H1 (cell line): Measurements from ENCODE around the gene STX2. TPM values are rescaled to one million over a fixed set of nuclear protein-coding genes. Genes with fewer than 3 reads are reported as not detected.

Experiments used
- BACH1 ChIP-seq: IDR thresholded peaks from 2 replicates; pipeline ENCODE4 v1.6.1; 2012; ENCODE audit warnings: low read length, improper control_type of control experiment
- CBX5 ChIP-seq: fragments of 300-800, 300-1000 bp; sonication (generic); IDR thresholded peaks from 2 replicates; pipeline ENCODE4 v1.7.1; 2016; ENCODE audit warnings: antibody characterized with exemption, low read length, low read depth
- CEBPB ChIP-seq: IDR thresholded peaks from 2 replicates; pipeline ENCODE4 v1.6.1; 2012; ENCODE audit warnings: low read depth, low read length
- CHD2 ChIP-seq: IDR thresholded peaks from 2 replicates; pipeline ENCODE4 v1.6.1; 2012; ENCODE audit warnings: low read length, improper control_type of control experiment
- CTCF ChIP-seq, 3 experiments: IDR thresholded peaks; 1 replicate in 2 of 3; 2 replicates in 1 of 3; pipeline versions ENCODE4 v1.5.1 to v1.6.1; 2011; ENCODE audit warnings: low read length in 3 of 3, mild to moderate bottlenecking in 3 of 3, inconsistent platforms in 2 of 3, low read depth in 1 of 3, moderate library complexity in 1 of 3; ENCODE audit not compliant: insufficient read depth in 1 of 3; ENCODE audit errors: control extremely low read depth in 1 of 3
- E2F6 ChIP-seq: IDR thresholded peaks from 2 replicates; pipeline ENCODE4 v1.6.1; 2012; ENCODE audit warnings: inconsistent platforms
- GABPA ChIP-seq: IDR thresholded peaks from 2 replicates; pipeline ENCODE4 v1.6.1; 2011; ENCODE audit warnings: mild to moderate bottlenecking, low read length, moderate library complexity, borderline replicate concordance; ENCODE audit not compliant: insufficient read depth
- HDAC2 ChIP-seq, 2 experiments: fragments of 300-600 bp in 1 of 2; sonication (generic) in 1 of 2; IDR thresholded peaks; 2 replicates each; pipeline ENCODE4 v1.6.1; 2011 to 2012; ENCODE audit warnings: low read depth in 2 of 2, low read length in 2 of 2, mild to moderate bottlenecking in 2 of 2, moderate library complexity in 2 of 2, borderline replicate concordance in 1 of 2, inconsistent platforms in 1 of 2
- JUN ChIP-seq: IDR thresholded peaks from 2 replicates; pipeline ENCODE4 v1.6.1; 2011; ENCODE audit warnings: low read depth, mild to moderate bottlenecking, improper control_type of control experiment, low read length
- KDM1A ChIP-seq: fragments of 200-600, 300-600 bp; sonication (generic); IDR thresholded peaks from 2 replicates; pipeline ENCODE4 v1.7.1; 2016; ENCODE audit warnings: mild to moderate bottlenecking, low read length, borderline replicate concordance
- KDM5A ChIP-seq: fragments of 200-600 bp; IDR thresholded peaks from 2 replicates; pipeline ENCODE4 v1.7.1; 2012; ENCODE audit warnings: mild to moderate bottlenecking, low read length, inconsistent platforms, mixed read lengths
- MAFK ChIP-seq: IDR thresholded peaks from 2 replicates; pipeline ENCODE4 v1.6.1; 2012; ENCODE audit warnings: low read depth, mild to moderate bottlenecking, improper control_type of control experiment, low read length
- PHF8 ChIP-seq: fragments of 200-600 bp; sonication (generic); conservative IDR thresholded peaks from 2 replicates; pipeline ENCODE4 v1.7.1; 2012; ENCODE audit warnings: low read depth, mild to moderate bottlenecking, inconsistent platforms, low read length, moderate library complexity
- POLR2AphosphoS5 ChIP-seq: IDR thresholded peaks from 2 replicates; pipeline ENCODE4 v1.6.1; 2011; ENCODE audit warnings: low read depth, low read length
- RBBP5 ChIP-seq: IDR thresholded peaks from 2 replicates; pipeline ENCODE4 v1.7.1; 2012; ENCODE audit warnings: low read depth, mild to moderate bottlenecking, inconsistent platforms, low read length, moderate library complexity, borderline replicate concordance
- RNF2 ChIP-seq: fragments of 200-900, 300-1000 bp; sonication (generic); IDR thresholded peaks from 2 replicates; pipeline ENCODE4 v1.7.1; 2016; ENCODE audit warnings: borderline replicate concordance, low read depth, mild to moderate bottlenecking, antibody characterized with exemption, low read length; ENCODE audit not compliant: poor library complexity, severe bottlenecking; ENCODE audit errors: missing control alignments
- RXRA ChIP-seq: IDR thresholded peaks from 2 replicates; pipeline ENCODE4 v1.6.1; 2011; ENCODE audit warnings: low read depth, mild to moderate bottlenecking, low read length, moderate library complexity; ENCODE audit not compliant: insufficient read depth
- SIRT6 ChIP-seq: IDR thresholded peaks from one replicate; pipeline ENCODE4 v1.7.1; 2012; ENCODE audit warnings: low read length, inconsistent platforms
- TBP ChIP-seq: IDR thresholded peaks from 2 replicates; pipeline ENCODE4 v1.6.1; 2011; ENCODE audit warnings: low read depth, low read length, improper control_type of control experiment
- polyA plus RNA-seq, 7 experiments: library from polyadenylated mRNA; depleted of rRNA in 3 of 7; stranded (reverse) in 5 of 7; unstranded in 2 of 7; fragments of >200 nt in 5 of 7; fragments of 200-250 nt in 2 of 7; gene quantifications; 1 replicate in 5 of 7; 2 replicates in 1 of 7; 4 replicates in 1 of 7; pipeline versions ENCODE4 v1.2.1 to v1.2.3, GENCODE V29; 2011 to 2013; ENCODE audit warnings: missing spikeins in 2 of 7, mixed read lengths in 2 of 7
- total RNA-seq: library from RNA; stranded (reverse); fragmentation: NEBNext Ultra II Directional; extraction: Animal tissue kit (Norgen Biotek cat#: 25700); gene quantifications from 2 replicates; pipeline ENCODE4 v1.2.1, GENCODE V29; 2021

STX2 gene
- total and polyA plus RNA-seq, 2 of the 8 experiments (the other 6 are each of a cell fraction or from before 2014, with no cell fraction given) = 20.0 to 26.3 TPM

- TF ChIP-seq MAFK = no peak
- no peak for TF ChIP-seq JUN
- no peak for TF ChIP-seq CEBPB
- no peak for TF ChIP-seq RNF2
- TF ChIP-seq BACH1 = peak; percentile 80; the same call in 1 of the 2 replicates
- peak; percentile 81 for TF ChIP-seq POLR2AphosphoS5
- no peak for TF ChIP-seq GABPA
- TF ChIP-seq KDM5A = no peak
- peak in 1 of 2 experiments; percentile 44; a peak in 2 of 4 replicates for TF ChIP-seq HDAC2 (IDR thresholded peaks at IDR 0.05; ENCODE audit: borderline replicate concordance in 1 of 2, low read depth in 2 of 2, low read length in 2 of 2)
- no peak for TF ChIP-seq CTCF (IDR thresholded peaks at IDR 0.05; ENCODE audit: control extremely low read depth in 1 of 3, insufficient read depth in 1 of 3, low read depth in 1 of 3, low read length in 3 of 3)
- TF ChIP-seq RBBP5 = 0 out of 2 replicates have a peak, but pooled peaks have one; percentile 44
- TF ChIP-seq CHD2 = no peak
- TF ChIP-seq TBP = peak; percentile 87
- TF ChIP-seq E2F6 = peak; percentile 91
- TF ChIP-seq RXRA = no peak
- TF ChIP-seq CBX5 = no peak
- TF ChIP-seq KDM1A = peak; percentile 31; the same call in 1 of the 2 replicates
- TF ChIP-seq SIRT6 = no peak
- TF ChIP-seq PHF8 = peak; percentile 54
These were observed 32.5 kb upstream of the STX2 start, which contains the start of gene RAN (continued) for GRCh38 chr12:130871286-130872178.
